Fibroblast of lung (primary cell): Measurements from ENCODE around the gene DDX50.

Experiments used
- EZH2 ChIP-seq: IDR thresholded peaks from 2 replicates; pipeline ENCODE4 v1.5.1; 2012; ENCODE audit warnings: low read length, control low read depth, mild to moderate bottlenecking; ENCODE audit errors: missing control alignments
- TF ChIP-seq, protein P1 (sequence below), 2 donors: IDR thresholded peaks in 1 of 2; conservative IDR thresholded peaks in 1 of 2; 1 replicate in 1 of 2; 2 replicates in 1 of 2; pipeline ENCODE4 v1.5.1; 2011 to 2012; ENCODE audit warnings: low read length in 2 of 2, control low read depth in 1 of 2, inconsistent platforms in 1 of 2, low read depth in 1 of 2, mild to moderate bottlenecking in 1 of 2

DNA sequence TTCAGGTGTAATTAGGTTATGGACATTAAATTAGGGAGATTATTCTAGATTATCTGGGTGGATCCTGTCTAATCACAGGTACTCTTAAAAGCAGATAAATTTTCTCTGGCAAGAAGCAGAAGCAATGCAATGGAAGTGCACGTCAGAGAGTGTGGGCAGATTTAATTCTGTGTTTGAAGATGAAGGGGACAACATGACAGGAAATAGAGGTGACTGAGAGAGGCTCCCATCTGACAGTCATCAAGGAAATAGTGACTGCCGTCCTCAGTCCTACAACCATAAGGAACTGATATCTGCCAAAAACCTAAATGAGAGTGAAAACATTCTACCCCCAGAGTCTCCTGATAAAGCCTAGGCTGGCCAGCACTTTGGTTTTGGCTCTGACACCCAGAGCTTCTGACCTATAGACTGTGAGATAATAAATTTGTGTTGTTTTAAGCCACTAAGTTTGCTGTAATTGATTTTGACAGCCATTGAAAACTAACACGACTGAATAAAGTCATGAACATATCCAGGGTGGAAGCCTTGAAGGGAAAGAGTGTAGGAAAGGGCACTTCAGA, 30.5 kb upstream of the DDX50 start:
- TF ChIP-seq, protein P1, sequence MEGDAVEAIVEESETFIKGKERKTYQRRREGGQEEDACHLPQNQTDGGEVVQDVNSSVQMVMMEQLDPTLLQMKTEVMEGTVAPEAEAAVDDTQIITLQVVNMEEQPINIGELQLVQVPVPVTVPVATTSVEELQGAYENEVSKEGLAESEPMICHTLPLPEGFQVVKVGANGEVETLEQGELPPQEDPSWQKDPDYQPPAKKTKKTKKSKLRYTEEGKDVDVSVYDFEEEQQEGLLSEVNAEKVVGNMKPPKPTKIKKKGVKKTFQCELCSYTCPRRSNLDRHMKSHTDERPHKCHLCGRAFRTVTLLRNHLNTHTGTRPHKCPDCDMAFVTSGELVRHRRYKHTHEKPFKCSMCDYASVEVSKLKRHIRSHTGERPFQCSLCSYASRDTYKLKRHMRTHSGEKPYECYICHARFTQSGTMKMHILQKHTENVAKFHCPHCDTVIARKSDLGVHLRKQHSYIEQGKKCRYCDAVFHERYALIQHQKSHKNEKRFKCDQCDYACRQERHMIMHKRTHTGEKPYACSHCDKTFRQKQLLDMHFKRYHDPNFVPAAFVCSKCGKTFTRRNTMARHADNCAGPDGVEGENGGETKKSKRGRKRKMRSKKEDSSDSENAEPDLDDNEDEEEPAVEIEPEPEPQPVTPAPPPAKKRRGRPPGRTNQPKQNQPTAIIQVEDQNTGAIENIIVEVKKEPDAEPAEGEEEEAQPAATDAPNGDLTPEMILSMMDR (conservative IDR thresholded peaks at IDR 0.05 in 1 of 2, IDR thresholded peaks at IDR 0.05 in 1 of 2; ENCODE audit: low read depth in 1 of 2, low read length in 2 of 2) = no peak
- TF ChIP-seq EZH2 = no peak
